ENCODE data around the gene KNSTRN. TPM values are rescaled to one million over a fixed set of nuclear protein-coding genes. Genes with fewer than 3 reads are reported as not detected.

KNSTRN gene
- total RNA-seq, 4 donors from 2014 or later = 3.3 to 7.1 (median 4.2) TPM

DNA sequence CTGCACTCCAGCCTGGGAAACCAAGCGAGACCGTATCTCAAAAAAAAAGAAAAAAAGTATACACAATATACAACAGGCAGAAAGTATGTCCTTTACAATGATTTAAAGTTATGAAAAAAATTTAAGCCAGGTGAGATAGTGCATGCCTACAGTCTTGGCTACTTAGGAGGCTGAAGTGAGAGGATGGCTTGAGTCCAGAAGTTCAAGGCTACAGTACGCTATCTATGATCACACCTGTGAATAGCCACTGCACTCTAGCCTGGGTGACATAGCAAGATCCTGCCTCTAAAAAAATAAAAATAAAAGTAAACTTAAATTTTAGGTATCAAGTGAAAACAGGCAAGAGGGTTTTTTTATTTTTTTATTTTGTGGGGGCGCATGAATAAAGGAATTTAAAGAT lies 3.1 kb upstream of the KNSTRN start:
- H3K9me3 ChIP-seq = no peaks in the 10 kb centered on the region
- 89 to 91% methylated on average over 4 of the region's 4 CpGs for WGBS, 2 donors
- H3K4me3 ChIP-seq = no peak overlapping the region
- H3K36me3 ChIP-seq = no peaks in the 10 kb centered on the region
- DNase-seq (ENCODE audit: low spot score in 2 of 2) = no peak
- peak overlapping the region in 2 of 4 donors; percentile 1 to 8 for H3K27ac ChIP-seq
- peaks cover 0 to 34% (median 5%) of the 10 kb centered on the region in 4 donors for H3K4me1 ChIP-seq
- no peaks in the 10 kb centered on the region for H3K27me3 ChIP-seq
- no peak for TF ChIP-seq EP300 (IDR thresholded peaks at IDR 0.05)
- TF ChIP-seq POLR2A (IDR thresholded peaks at IDR 0.05) = no peak
- TF ChIP-seq, protein P1, sequence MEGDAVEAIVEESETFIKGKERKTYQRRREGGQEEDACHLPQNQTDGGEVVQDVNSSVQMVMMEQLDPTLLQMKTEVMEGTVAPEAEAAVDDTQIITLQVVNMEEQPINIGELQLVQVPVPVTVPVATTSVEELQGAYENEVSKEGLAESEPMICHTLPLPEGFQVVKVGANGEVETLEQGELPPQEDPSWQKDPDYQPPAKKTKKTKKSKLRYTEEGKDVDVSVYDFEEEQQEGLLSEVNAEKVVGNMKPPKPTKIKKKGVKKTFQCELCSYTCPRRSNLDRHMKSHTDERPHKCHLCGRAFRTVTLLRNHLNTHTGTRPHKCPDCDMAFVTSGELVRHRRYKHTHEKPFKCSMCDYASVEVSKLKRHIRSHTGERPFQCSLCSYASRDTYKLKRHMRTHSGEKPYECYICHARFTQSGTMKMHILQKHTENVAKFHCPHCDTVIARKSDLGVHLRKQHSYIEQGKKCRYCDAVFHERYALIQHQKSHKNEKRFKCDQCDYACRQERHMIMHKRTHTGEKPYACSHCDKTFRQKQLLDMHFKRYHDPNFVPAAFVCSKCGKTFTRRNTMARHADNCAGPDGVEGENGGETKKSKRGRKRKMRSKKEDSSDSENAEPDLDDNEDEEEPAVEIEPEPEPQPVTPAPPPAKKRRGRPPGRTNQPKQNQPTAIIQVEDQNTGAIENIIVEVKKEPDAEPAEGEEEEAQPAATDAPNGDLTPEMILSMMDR (IDR thresholded peaks at IDR 0.05) = no peak

- Histone ChIP-seq H3K27me3 (no peaks in the 10 kb centered on the region), H3K27ac (peak overlapping the region in 2 of 4 donors; percentile 8 to 55), H3K9me3 (no peaks in the 10 kb centered on the region), H3K36me3 (no peaks in the 10 kb centered on the region), H3K4me1 (peaks cover 0 to 34% (median 5%) of the 10 kb centered on the region in 4 donors), H3K4me3 (no peak overlapping the region)
- peak in 1 of 2 donors; percentile 64 for TF ChIP-seq EP300 (IDR thresholded peaks at IDR 0.05)
- TF ChIP-seq POLR2A (IDR thresholded peaks at IDR 0.05) = no peak
- peak; percentile 35 to 68 for DNase-seq (ENCODE audit: low spot score in 2 of 2)
- WGBS, 2 donors = 3 to 8% methylated on average over 4 of the region's 4 CpGs
These were observed 2.7 kb upstream of the KNSTRN start for GRCh38 chr15:40379853-40380252.

GRCh38 chr15:40380636-40381035 lies 1.9 kb upstream of the KNSTRN start:
- Histone ChIP-seq H3K27ac (peak overlapping the region in 2 of 4 donors; percentile 8 to 55), H3K27me3 (no peaks in the 10 kb centered on the region), H3K4me1 (peaks cover 0 to 34% (median 5%) of the 10 kb centered on the region in 4 donors), H3K9me3 (no peaks in the 10 kb centered on the region), H3K36me3 (no peaks in the 10 kb centered on the region), H3K4me3 (no peak overlapping the region)
- TF ChIP-seq EP300 (IDR thresholded peaks at IDR 0.05) = no peak
- no peak for TF ChIP-seq POLR2A (IDR thresholded peaks at IDR 0.05)
- TF ChIP-seq, protein P1 (IDR thresholded peaks at IDR 0.05) = no peak
- WGBS, 2 donors = 96% methylated on average over 10 of the region's 10 CpGs
- no peak for DNase-seq (ENCODE audit: low spot score in 2 of 2)

GRCh38 chr15:40381818-40382529 lies 547 bp upstream of the KNSTRN start:
- no peak for TF ChIP-seq EP300 (IDR thresholded peaks at IDR 0.05)
- TF ChIP-seq, protein P1 (IDR thresholded peaks at IDR 0.05) = no peak
- no peak for TF ChIP-seq POLR2A (IDR thresholded peaks at IDR 0.05)
- Histone ChIP-seq H3K36me3 (peaks cover 0 to 12% (median 0%) of the 10 kb centered on the region in 3 donors), H3K9me3 (no peaks in the 10 kb centered on the region), H3K4me3 (no peak overlapping the region), H3K4me1 (peaks cover 0 to 34% (median 5%) of the 10 kb centered on the region in 4 donors), H3K27me3 (no peaks in the 10 kb centered on the region), H3K27ac (no peak overlapping the region)
- no peak for DNase-seq (ENCODE audit: low spot score in 2 of 2)
- 93 to 96% methylated on average over 11 of the region's 11 CpGs for WGBS, 2 donors

DNA sequence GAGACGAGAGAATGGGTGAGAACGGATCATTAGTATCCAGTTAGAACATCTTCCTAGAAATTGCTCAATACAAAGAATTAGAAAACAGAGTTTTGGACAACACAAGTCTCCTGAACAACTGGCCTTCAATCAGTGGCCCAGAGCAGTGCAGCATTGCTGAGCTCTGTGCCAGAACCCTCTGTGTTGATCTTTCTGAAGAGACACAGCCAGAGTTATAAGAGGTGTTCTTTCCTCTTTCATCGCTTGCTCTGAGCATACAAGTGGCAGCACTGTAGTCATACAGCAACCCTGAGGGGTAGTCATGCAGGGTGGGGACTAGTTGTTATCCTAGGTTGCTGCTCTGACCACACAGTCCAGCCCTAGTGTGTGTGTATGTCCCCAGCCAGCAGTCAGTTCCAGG lies 4.0 kb downstream of the KNSTRN start:
- TF ChIP-seq, protein P1 (IDR thresholded peaks at IDR 0.05) = no peak
- TF ChIP-seq EP300 (IDR thresholded peaks at IDR 0.05) (no peak), POLR2A (IDR thresholded peaks at IDR 0.05) (no peak)
- DNase-seq (ENCODE audit: low spot score in 2 of 2) = no peak
- Histone ChIP-seq H3K4me3 (no peak overlapping the region), H3K4me1 (peaks cover 0 to 18% (median 2%) of the 10 kb centered on the region in 4 donors), H3K27me3 (no peaks in the 10 kb centered on the region), H3K9me3 (no peaks in the 10 kb centered on the region), H3K36me3 (peaks cover 0 to 56% (median 0%) of the 10 kb centered on the region in 3 donors), H3K27ac (no peak overlapping the region)
- WGBS, 2 donors = 93 to 99% methylated on average over 3 of the region's 3 CpGs
